Measurements from ENCODE around the gene NDUFA3. TPM values are rescaled to one million over a fixed set of nuclear protein-coding genes. Genes with fewer than 3 reads are reported as not detected.
"Not testable (repeated sequence)": the region's sequence is repeated elsewhere in the genome, so short reads cannot be mapped to it uniquely, and the experiment has no call there.

NDUFA3 gene
- total and polyA plus RNA-seq, 4 experiments from 2014 or later, result 135 to 440 (median 256) TPM

DNA sequence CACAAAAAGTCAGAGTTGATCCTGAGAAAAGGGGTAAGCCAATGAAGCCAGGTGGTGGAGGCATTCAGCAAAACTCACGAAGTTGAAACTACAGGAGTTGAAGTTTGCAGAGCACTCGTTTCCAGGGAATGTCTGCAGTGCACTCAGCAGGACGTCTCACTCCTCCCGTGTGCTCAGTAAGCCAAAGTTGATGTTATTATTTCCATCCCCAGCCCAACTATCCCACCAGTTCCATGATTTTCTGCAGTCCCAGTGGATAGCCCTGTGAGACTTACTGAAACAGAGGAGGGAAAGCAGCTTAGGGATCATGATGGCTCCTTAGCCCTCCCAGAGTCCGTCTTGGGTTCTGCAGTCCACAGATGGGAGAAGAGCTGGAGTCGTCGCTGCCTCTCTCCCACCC, 21.6 kb upstream of the NDUFA3 start, which contains the start of gene TARM1:
TSS of gene TARM1 (minus strand) at position 334 of the 400 bp plus-strand sequence. CDS start at position 309, 25 bp downstream.
- peaks cover 0 to 4% of the 10 kb centered on the region in 2 donors for H3K27me3 Mint-ChIP-seq
- peaks cover 0 to 27% (median 15%) of the 10 kb centered on the region in 8 donors for H3K9me3 Mint-ChIP-seq
- H3K36me3 Mint-ChIP-seq, result peaks cover 0 to 2% of the 10 kb centered on the region in 2 donors
- Histone ChIP-seq H3K9me3 (ENCODE audit: control insufficient read depth in 1 of 2, low read length in 2 of 2) (peaks cover 0 to 4% of the 10 kb centered on the region in 2 donors), H3K27ac (ENCODE audit: low read depth, low read length) (no peak within 1 kb of the TSS), H3K27me3 (ENCODE audit: insufficient read depth, low read length) (no peaks in the 10 kb centered on the region), H3K36me3 (ENCODE audit: insufficient read depth, low read length) (no peaks in the 10 kb centered on the region), H3K4me3 (ENCODE audit: low read length in 2 of 2) (no peak within 1 kb of the TSS), H3K4me1 (ENCODE audit: insufficient read depth, low read length) (no peaks in the 10 kb centered on the region)
- H3K27ac Mint-ChIP-seq, result no peak within 1 kb of the TSS
- H3K4me3 Mint-ChIP-seq, result no peak within 1 kb of the TSS
- DNase-seq, result no peak
- intact Hi-C loops (cut with micrococcal nuclease), result no loop called here
- ChIA-PET CTCF (ENCODE audit: partially characterized antibody) (no interaction called here), POLR2A (ENCODE audit: partially characterized antibody) (no interaction called here)
- no peaks in the 10 kb centered on the region for H3K4me1 Mint-ChIP-seq

DNA sequence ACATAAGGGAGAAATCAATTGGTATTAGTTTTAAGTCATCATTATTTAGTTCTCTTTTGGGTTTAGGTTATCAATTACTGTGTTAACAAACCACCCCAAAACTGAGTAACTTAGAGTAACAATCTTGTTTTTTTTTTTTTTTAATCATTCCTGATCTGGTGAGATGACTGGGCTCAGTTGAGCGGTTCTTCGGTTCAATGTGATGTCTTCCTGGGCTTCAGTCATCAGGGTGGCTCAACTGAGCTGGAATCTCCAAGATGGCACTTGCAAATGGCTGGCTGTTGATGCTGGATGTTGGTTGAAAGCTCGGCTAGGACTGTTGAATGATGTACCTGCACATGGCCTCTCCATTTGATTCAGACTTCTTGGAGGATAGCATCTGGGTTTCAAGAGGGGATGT, 18.2 kb upstream of the NDUFA3 start:
- Histone ChIP-seq H3K4me3 (ENCODE audit: low read length in 2 of 2) (no peak overlapping the region), H3K36me3 (ENCODE audit: insufficient read depth, low read length) (no peaks in the 10 kb centered on the region), H3K27ac (ENCODE audit: low read depth, low read length) (no peak overlapping the region), H3K27me3 (ENCODE audit: insufficient read depth, low read length) (no peaks in the 10 kb centered on the region), H3K9me3 (ENCODE audit: control insufficient read depth in 1 of 2, low read length in 2 of 2) (peaks cover 0 to 4% of the 10 kb centered on the region in 2 donors), H3K4me1 (ENCODE audit: insufficient read depth, low read length) (no peaks in the 10 kb centered on the region)
- Mint-ChIP-seq H3K27ac (no peak overlapping the region), H3K9me3 (peaks cover 0 to 27% (median 15%) of the 10 kb centered on the region in 8 donors), H3K4me1 (no peaks in the 10 kb centered on the region), H3K27me3 (peaks cover 0 to 7% of the 10 kb centered on the region in 2 donors), H3K36me3 (peaks cover 0 to 2% of the 10 kb centered on the region in 2 donors), H3K4me3 (no peak overlapping the region)
- DNase-seq, result no peak
- intact Hi-C loops (cut with micrococcal nuclease), result no loop called here
- ChIA-PET CTCF (ENCODE audit: partially characterized antibody) (no interaction called here), POLR2A (ENCODE audit: partially characterized antibody) (no interaction called here)

DNA sequence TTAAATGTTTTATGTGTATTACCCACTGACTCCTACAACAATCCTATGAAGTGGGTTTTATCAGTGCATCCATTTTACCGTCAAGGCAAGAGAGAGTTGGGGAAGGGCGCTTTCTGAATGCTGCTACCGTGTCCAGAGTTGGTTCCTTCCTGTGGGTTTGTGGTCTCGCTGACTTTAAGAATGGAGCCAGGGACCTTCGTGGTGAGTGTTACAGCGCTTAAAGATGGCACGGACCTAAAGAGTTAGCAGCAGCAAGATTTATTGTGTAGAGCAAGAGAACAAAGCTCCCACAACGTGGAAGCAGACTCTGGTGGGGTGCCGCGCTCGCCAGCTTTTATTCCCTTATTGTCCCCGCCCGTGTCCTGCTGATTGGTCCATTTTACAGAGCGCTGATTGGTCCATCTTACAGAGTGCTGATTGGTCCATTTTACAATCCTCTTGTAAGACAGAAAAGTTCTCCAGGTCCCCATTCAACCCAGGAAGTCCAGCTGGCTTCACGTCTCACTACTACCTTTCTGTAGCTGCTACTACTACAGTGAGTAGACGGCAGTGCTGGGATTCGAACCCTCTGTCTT, 8.1 kb upstream of the NDUFA3 start:
- peaks cover 13% of the 10 kb centered on the region for H3K4me1 ChIP-seq (ENCODE audit: insufficient read depth, low read length)
- H3K27ac Mint-ChIP-seq, result peak overlapping the region in 1 of 7 donors; percentile 66
- DNase-seq, result no peak
- H3K27me3 Mint-ChIP-seq, result peaks cover 8 to 9% of the 10 kb centered on the region in 2 donors
- ChIA-PET CTCF (ENCODE audit: partially characterized antibody) (no interaction called here), POLR2A (ENCODE audit: partially characterized antibody) (interaction anchor here (2.0 to 6.2 kb wide), 2 partner anchors 21 to 42 kb away, joined by 19 to 49 read pairs; partner anchors contain the start of genes CNOT3, PRPF31 and TFPT)
- H3K4me3 Mint-ChIP-seq, result peak overlapping the region in 4 of 8 donors; percentile 29 to 57 (median 46)
- no peak overlapping the region for H3K27ac ChIP-seq (ENCODE audit: low read depth, low read length)
- peaks cover 0 to 2% (median 0%) of the 10 kb centered on the region in 8 donors for H3K9me3 Mint-ChIP-seq
- no peaks in the 10 kb centered on the region for H3K27me3 ChIP-seq (ENCODE audit: insufficient read depth, low read length)
- H3K4me3 ChIP-seq (ENCODE audit: low read length in 2 of 2), result no peak overlapping the region
- H3K36me3 ChIP-seq (ENCODE audit: insufficient read depth, low read length), result no peaks in the 10 kb centered on the region
- intact Hi-C loops (cut with micrococcal nuclease), result no loop called here
- H3K4me1 Mint-ChIP-seq, result peaks cover 5 to 20% (median 9%) of the 10 kb centered on the region in 4 donors
- H3K9me3 ChIP-seq (ENCODE audit: control insufficient read depth in 1 of 2, low read length in 2 of 2), result no peaks in the 10 kb centered on the region
- no peaks in the 10 kb centered on the region for H3K36me3 Mint-ChIP-seq

DNA sequence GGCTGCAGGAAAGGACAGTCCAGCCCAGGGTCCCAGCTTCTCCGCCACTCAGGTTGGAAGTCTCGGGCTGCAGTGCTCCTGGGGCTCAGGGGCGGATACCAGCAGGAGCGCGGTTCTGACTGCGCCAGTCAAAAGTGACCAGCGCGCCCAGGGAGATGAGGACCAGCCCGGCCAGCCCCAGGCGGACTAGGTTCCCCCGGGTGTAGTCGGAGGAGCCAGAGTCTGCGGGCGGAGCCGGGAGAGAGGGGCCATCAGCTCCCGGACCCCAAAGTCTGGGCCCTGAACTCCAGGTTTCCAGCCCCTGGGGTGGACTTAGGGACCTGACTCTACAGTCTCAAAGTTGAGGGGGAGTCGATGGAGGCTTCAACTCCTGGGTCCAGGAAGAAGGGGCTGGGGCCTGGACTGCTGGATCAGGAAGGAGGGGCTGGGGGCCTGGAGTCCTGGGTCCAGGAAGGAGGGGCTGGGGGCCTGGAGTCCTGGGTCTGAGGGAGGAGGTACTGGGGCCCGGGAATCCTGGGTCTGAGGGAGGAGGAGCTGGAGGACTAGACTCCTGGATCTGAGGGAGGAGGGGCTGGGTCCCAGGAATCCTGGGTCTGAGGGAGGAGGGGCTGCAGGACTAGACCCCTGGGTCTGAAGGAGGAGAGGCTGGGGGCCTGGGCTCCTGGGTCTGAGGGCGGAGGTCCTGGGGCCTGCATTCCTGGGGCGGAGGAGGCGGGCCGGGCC, 7.4 kb upstream of the NDUFA3 start:
- no peaks in the 10 kb centered on the region for H3K27me3 ChIP-seq (ENCODE audit: insufficient read depth, low read length)
- H3K9me3 ChIP-seq (ENCODE audit: control insufficient read depth in 1 of 2, low read length in 2 of 2), result no peaks in the 10 kb centered on the region
- Mint-ChIP-seq H3K9me3 (peaks cover 0 to 2% (median 0%) of the 10 kb centered on the region in 8 donors), H3K4me3 (peak overlapping the region in 4 of 8 donors; percentile 4 to 72 (median 50)), H3K36me3 (no peaks in the 10 kb centered on the region), H3K4me1 (peaks cover 5 to 20% (median 9%) of the 10 kb centered on the region in 4 donors), H3K27ac (peak overlapping the region in 1 of 7 donors; percentile 66), H3K27me3 (peaks cover 8% of the 10 kb centered on the region in 2 donors)
- H3K4me1 ChIP-seq (ENCODE audit: insufficient read depth, low read length), result peaks cover 13% of the 10 kb centered on the region
- peak overlapping the region; percentile 29 for H3K27ac ChIP-seq (ENCODE audit: low read depth, low read length)
- POLR2A ChIA-PET (ENCODE audit: partially characterized antibody), result interaction anchor here (0.6 to 6.2 kb wide), 6 partner anchors 9 to 95 kb away, joined by 3 to 49 read pairs (median 4); partner anchors contain the start of genes CNOT3, LENG1, MBOAT7 and PRPF31
- peak overlapping the region in 1 of 2 donors; percentile 41 for H3K4me3 ChIP-seq (ENCODE audit: low read length in 2 of 2)
- DNase-seq, result no peak
- intact Hi-C loops (cut with micrococcal nuclease), result no loop called here
- H3K36me3 ChIP-seq (ENCODE audit: insufficient read depth, low read length), result no peaks in the 10 kb centered on the region
- CTCF ChIA-PET (ENCODE audit: partially characterized antibody), result interaction anchor here (0.8 to 1.0 kb wide), 6 partner anchors 9 to 254 kb away, joined by 3 to 5 read pairs (median 4); partner anchors contain the start of genes PRPF31 and TFPT

DNA sequence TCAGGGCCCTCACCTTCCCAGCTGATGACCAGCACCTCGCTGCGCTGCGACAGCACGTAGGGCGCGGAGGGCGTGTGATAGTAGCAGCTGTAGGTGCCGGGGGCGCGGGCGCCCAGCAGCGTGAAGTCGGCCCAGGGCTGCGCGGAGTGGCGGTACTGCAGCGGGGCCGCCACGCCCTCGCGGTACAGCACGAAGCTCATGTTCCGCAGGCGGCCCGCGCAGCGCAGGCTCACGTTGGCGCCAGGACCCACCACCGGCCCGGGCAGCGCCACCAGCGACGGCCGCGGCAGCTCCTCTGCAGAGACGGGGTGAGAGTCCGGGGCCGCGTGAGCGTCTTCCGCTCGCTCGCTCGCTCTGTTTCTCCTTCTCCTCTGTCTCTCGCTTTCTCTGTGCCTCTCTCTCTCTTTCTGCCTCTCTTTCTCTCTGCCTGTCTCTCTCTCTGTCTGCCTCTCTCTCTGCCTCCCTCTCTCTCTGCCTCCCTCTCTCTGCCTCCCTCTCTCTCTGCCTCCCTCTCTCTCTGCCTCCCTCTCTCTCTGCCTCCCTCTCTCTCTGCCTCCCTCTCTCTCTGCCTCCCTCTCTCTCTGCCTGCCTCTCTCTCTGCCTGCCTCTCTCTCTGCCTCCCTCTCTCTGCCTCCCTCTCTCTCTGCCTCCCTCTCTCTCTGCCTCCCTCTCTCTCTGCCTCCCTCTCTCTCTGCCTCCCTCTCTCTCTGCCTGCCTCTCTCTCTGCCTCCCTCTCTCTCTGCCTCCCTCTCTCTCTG, 6.6 kb upstream of the NDUFA3 start:
- not testable (repeated sequence) for H3K27me3 Mint-ChIP-seq; H3K36me3 ChIP-seq (ENCODE audit: insufficient read depth, low read length); H3K27me3 ChIP-seq (ENCODE audit: insufficient read depth, low read length); H3K9me3 ChIP-seq (ENCODE audit: control insufficient read depth in 1 of 2, low read length in 2 of 2); H3K36me3 Mint-ChIP-seq; H3K9me3 Mint-ChIP-seq
- peak overlapping the region; percentile 72 to 87 (median 86) for H3K4me3 Mint-ChIP-seq
- CTCF ChIA-PET (ENCODE audit: partially characterized antibody), result interaction anchor here (0.6 to 1.0 kb wide), 7 partner anchors 10 to 303 kb away, joined by 3 to 5 read pairs (median 3); partner anchors contain the start of genes PRPF31 and TFPT
- intact Hi-C loops (cut with micrococcal nuclease), result loop anchor here (1.0 kb wide), 1 partner anchor 227 kb away; no protein-coding TSS in a partner anchor
- POLR2A ChIA-PET (ENCODE audit: partially characterized antibody), result interaction anchor here (0.6 to 6.2 kb wide), 6 partner anchors 10 to 95 kb away, joined by 3 to 49 read pairs (median 4); partner anchors contain the start of genes CNOT3, LENG1, MBOAT7 and PRPF31
- peak overlapping the region; percentile 80 to 91 (median 88) for H3K27ac Mint-ChIP-seq
- DNase-seq, result peak; percentile 44 to 61 (median 51)
- Histone ChIP-seq H3K27ac (ENCODE audit: low read depth, low read length) (peak overlapping the region; percentile 29), H3K4me3 (ENCODE audit: low read length in 2 of 2) (peak overlapping the region in 1 of 2 donors; percentile 41), H3K4me1 (ENCODE audit: insufficient read depth, low read length) (peaks cover 13% of the 10 kb centered on the region)
- peaks cover 5 to 20% (median 9%) of the 10 kb centered on the region in 4 donors for H3K4me1 Mint-ChIP-seq

DNA sequence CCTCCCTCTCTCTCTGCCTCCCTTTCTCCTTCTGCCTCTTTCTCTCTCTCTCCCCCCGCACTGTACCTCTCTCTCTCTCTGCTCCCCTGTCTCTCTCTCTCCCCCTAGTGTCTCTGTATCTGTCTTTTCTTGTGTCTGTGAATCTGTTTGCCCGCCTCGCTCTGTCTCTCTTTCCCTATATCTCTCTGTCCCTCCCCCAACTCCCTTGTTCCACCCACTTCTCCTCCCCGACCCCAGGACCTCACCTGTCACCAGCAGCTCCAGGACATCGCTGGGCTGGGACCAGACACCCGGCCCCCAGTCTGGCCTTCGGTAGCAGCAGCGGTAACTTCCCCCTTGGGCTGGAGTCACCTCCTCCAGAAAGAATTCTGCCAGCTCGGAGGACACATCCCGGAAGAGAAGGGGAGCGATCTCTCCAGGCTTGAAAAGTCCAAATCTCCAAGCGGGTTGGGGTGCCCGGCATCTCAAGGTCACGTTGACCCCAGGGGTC, 6.0 kb upstream of the NDUFA3 start:
- Mint-ChIP-seq H3K4me3 (peak overlapping the region; percentile 29 to 87 (median 62)), H3K27me3 (peaks cover 6 to 7% of the 10 kb centered on the region in 2 donors), H3K27ac (peak overlapping the region; percentile 45 to 91 (median 82)), H3K9me3 (peaks cover 0 to 2% (median 0%) of the 10 kb centered on the region in 8 donors), H3K36me3 (no peaks in the 10 kb centered on the region), H3K4me1 (peaks cover 8 to 20% (median 10%) of the 10 kb centered on the region in 4 donors)
- no peak overlapping the region for H3K4me3 ChIP-seq (ENCODE audit: low read length in 2 of 2)
- ChIA-PET POLR2A (ENCODE audit: partially characterized antibody) (interaction anchor here (6.2 kb wide), 1 partner anchor 18 kb away, joined by 49 read pairs; the partner anchor contains the start of genes PRPF31 and TFPT), CTCF (ENCODE audit: partially characterized antibody) (interaction anchor here (0.6 to 2.2 kb wide), 4 partner anchors 10 to 304 kb away, joined by 3 to 11 read pairs (median 3); partner anchors contain the start of genes PRPF31 and TFPT)
- H3K27ac ChIP-seq (ENCODE audit: low read depth, low read length), result no peak overlapping the region
- H3K36me3 ChIP-seq (ENCODE audit: insufficient read depth, low read length), result no peaks in the 10 kb centered on the region
- H3K27me3 ChIP-seq (ENCODE audit: insufficient read depth, low read length), result no peaks in the 10 kb centered on the region
- intact Hi-C loops (cut with micrococcal nuclease), result loop anchor here (1.0 kb wide), 1 partner anchor 227 kb away; no protein-coding TSS in a partner anchor
- peaks cover 13% of the 10 kb centered on the region for H3K4me1 ChIP-seq (ENCODE audit: insufficient read depth, low read length)
- no peaks in the 10 kb centered on the region for H3K9me3 ChIP-seq (ENCODE audit: control insufficient read depth in 1 of 2, low read length in 2 of 2)
- DNase-seq, result peak in 4 of 5 donors; percentile 30 to 50 (median 43)

All from CD4-positive, alpha-beta memory T cell (primary cell).